ENCODE measurements around the gene RABAC1.
"Not testable (repeated sequence)": the region's sequence is repeated elsewhere in the genome, so short reads cannot be mapped to it uniquely, and the experiment has no call there.

RABAC1 gene

GRCh38 chr19:41944336-41944735 is 14.8 kb downstream of the RABAC1 start:
- DNase-seq = no peak

- DNase-seq = no peak
Observed at GRCh38 chr19:41941410-41942202, 17.5 kb downstream of the RABAC1 start.

- DNase-seq = no peak
Observed at GRCh38 chr19:41940731-41941409, 18.3 kb downstream of the RABAC1 start.

GRCh38 chr19:41939861-41940730 is 19.0 kb downstream of the RABAC1 start:
- peak in 1 of 5 experiments; percentile 19 for DNase-seq

- DNase-seq = not testable (repeated sequence)
Observed at GRCh38 chr19:41939209-41939608, 19.9 kb downstream of the RABAC1 start.

- no peak for DNase-seq
Observed at GRCh38 chr19:41937525-41938468, 21.3 kb downstream of the RABAC1 start.

- DNase-seq = no peak
Observed at GRCh38 chr19:41936961-41937360, 22.2 kb downstream of the RABAC1 start.

- DNase-seq = peak in 1 of 5 experiments; percentile 85
Observed at GRCh38 chr19:41936416-41936850, 22.7 kb downstream of the RABAC1 start.

GRCh38 chr19:41935760-41936415 is 23.2 kb downstream of the RABAC1 start:
- DNase-seq = no peak

- peak; percentile 42 to 71 (median 61) for DNase-seq
Observed at GRCh38 chr19:41934849-41935374, 24.2 kb downstream of the RABAC1 start.

- no peak for DNase-seq
Observed at GRCh38 chr19:41933693-41934426, 25.3 kb downstream of the RABAC1 start.

GRCh38 chr19:41932720-41933332 is 26.3 kb downstream of the RABAC1 start:
- no peak for DNase-seq

- DNase-seq = no peak
Observed at GRCh38 chr19:41932259-41932719, 26.8 kb downstream of the RABAC1 start.

- DNase-seq = no peak
Observed at GRCh38 chr19:41930926-41931592, 28.1 kb downstream of the RABAC1 start.

GRCh38 chr19:41930322-41930722 is 28.8 kb downstream of the RABAC1 start:
- DNase-seq = no peak

GRCh38 chr19:41929536-41930071 is 29.5 kb downstream of the RABAC1 start:
- no peak for DNase-seq

- peak in 1 of 5 experiments; percentile 83 for DNase-seq
Observed at GRCh38 chr19:41928754-41929535, 30.2 kb downstream of the RABAC1 start.

GRCh38 chr19:41928221-41928683 is 30.9 kb downstream of the RABAC1 start, which contains the start of gene ERFL:
Gene ERFL (minus strand): TSS chr19:41928449. CDS start chr19:41912919, 15,530 bp downstream.
- no peak for DNase-seq
